Hepatocyte (in vitro differentiated cells): ENCODE measurements around the gene HS3ST3B1.

Experiments
- EZH2 ChIP-seq: fragments of 200-600 bp; sonication (generic); IDR thresholded peaks from 2 replicates; pipeline ENCODE4 v1.6.1; 2016; ENCODE audit warnings: antibody characterized with exemption, mild to moderate bottlenecking, borderline replicate concordance
- EZH2phosphoT487 ChIP-seq: fragments of 200-600 bp; sonication (generic); IDR thresholded peaks from one replicate; pipeline ENCODE4 v1.6.1; 2018; ENCODE audit warnings: antibody characterized with exemption, mild to moderate bottlenecking, low read depth, moderate library complexity; ENCODE audit not compliant: unreplicated experiment, severe bottlenecking
- TF ChIP-seq, protein P1 (sequence below): fragments of 200-600 bp; sonication (generic); IDR thresholded peaks from 2 replicates; pipeline ENCODE4 v1.5.1; 2016; ENCODE audit warnings: antibody characterized with exemption, mild to moderate bottlenecking; ENCODE audit not compliant: poor library complexity

DNA sequence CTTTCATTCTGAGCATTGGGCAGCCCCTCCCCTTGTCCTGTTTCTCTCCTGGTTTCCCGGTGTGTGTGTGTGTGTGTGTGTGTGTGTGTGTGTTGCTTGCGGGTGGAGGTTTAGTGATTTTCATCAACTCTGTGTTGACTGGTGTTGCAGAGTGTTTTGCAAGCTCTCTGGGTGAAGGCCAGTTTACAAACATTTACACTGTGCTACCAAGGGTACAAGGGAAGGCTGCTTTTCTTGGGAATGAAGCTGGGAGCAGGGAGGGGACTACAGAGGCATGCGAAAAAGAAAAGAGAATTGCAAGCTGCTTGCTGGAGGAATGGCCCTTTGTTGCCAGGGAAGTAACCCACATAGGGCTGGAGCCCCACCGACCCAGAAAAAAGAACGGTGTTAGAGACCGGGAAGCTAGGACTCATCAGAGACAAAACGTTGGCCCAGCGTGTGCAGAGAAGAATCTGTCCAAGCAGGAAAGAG is 29.6 kb downstream of the HS3ST3B1 start:
- TF ChIP-seq EZH2 (no peak), EZH2phosphoT487 (no peak)
- TF ChIP-seq, protein P1, sequence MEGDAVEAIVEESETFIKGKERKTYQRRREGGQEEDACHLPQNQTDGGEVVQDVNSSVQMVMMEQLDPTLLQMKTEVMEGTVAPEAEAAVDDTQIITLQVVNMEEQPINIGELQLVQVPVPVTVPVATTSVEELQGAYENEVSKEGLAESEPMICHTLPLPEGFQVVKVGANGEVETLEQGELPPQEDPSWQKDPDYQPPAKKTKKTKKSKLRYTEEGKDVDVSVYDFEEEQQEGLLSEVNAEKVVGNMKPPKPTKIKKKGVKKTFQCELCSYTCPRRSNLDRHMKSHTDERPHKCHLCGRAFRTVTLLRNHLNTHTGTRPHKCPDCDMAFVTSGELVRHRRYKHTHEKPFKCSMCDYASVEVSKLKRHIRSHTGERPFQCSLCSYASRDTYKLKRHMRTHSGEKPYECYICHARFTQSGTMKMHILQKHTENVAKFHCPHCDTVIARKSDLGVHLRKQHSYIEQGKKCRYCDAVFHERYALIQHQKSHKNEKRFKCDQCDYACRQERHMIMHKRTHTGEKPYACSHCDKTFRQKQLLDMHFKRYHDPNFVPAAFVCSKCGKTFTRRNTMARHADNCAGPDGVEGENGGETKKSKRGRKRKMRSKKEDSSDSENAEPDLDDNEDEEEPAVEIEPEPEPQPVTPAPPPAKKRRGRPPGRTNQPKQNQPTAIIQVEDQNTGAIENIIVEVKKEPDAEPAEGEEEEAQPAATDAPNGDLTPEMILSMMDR: no peak
